Activated B cell treated with CpG ODN at 0.5 μM for 24 hours (primary cell): ENCODE measurements around the gene TCF12. TPM values are rescaled to one million over a fixed set of nuclear protein-coding genes. Genes with fewer than 3 reads are reported as not detected.

Source experiments
- ATAC-seq: fragments of 200-7000 bp; cut with Tn5 transposase; one replicate; pipeline ENCODE4 v1.10.0; 2021; ENCODE audit warnings: low read depth, mild to moderate bottlenecking, moderate library complexity
- CTCF ChIA-PET: fragments of 350-600 bp; sonication (Branson Sonifier 250); formaldehyde crosslinking; loops from one replicate; lab custom pipeline; 2021; ENCODE audit warnings: antibody characterized with exemption; lab: Charles Lee
- POLR2A ChIA-PET: fragments of 350-600 bp; sonication (Branson Sonifier 250); formaldehyde crosslinking; loops from one replicate; lab custom pipeline; 2021; ENCODE audit warnings: antibody characterized with exemption; lab: Charles Lee
- DNase-seq: peaks from one replicate; pipeline ENCODE4 v3.0.0; 2022
- H3K27ac Mint-ChIP-seq: one replicate; pipeline ENCODE4 v1.8.0; 2020; ENCODE audit warnings: mixed read lengths
- H3K27me3 Mint-ChIP-seq: one replicate; pipeline ENCODE4 v1.8.0; 2021; ENCODE audit warnings: mixed read lengths
- H3K36me3 Mint-ChIP-seq: one replicate; pipeline ENCODE4 v1.8.0; 2021; ENCODE audit warnings: low read depth, mixed read lengths
- H3K4me1 Mint-ChIP-seq: one replicate; pipeline ENCODE4 v1.8.0; 2021; ENCODE audit warnings: mixed read lengths
- H3K4me3 Mint-ChIP-seq: one replicate; pipeline ENCODE4 v1.8.0; 2020; ENCODE audit warnings: mild to moderate bottlenecking, mixed read lengths
- H3K9me3 Mint-ChIP-seq: one replicate; pipeline ENCODE4 v1.8.0; 2020; ENCODE audit warnings: mixed read lengths
- intact Hi-C: fragments of 100-400 bp; cut with micrococcal nuclease; formaldehyde crosslinking; loops from one replicate; pipeline ENCODE4 v1.15.1; 2024
- total RNA-seq: library from RNA; stranded (reverse); gene quantifications from 2 replicates; pipeline ENCODE4 v1.2.3, GENCODE V29; 2022
- TF ChIP-seq, protein P1 (sequence below): fragments of 200-600 bp; IDR thresholded peaks from one replicate; pipeline ENCODE4 v1.8.0; 2022; ENCODE audit warnings: antibody characterized with exemption, mild to moderate bottlenecking

Gene TCF12
- total RNA-seq, 1 donor from 2014 or later: 119 TPM

- ATAC-seq (no peak), DNase-seq (no peak)
- ChIA-PET POLR2A (no interaction called here), CTCF (no interaction called here)
- TF ChIP-seq, protein P1, sequence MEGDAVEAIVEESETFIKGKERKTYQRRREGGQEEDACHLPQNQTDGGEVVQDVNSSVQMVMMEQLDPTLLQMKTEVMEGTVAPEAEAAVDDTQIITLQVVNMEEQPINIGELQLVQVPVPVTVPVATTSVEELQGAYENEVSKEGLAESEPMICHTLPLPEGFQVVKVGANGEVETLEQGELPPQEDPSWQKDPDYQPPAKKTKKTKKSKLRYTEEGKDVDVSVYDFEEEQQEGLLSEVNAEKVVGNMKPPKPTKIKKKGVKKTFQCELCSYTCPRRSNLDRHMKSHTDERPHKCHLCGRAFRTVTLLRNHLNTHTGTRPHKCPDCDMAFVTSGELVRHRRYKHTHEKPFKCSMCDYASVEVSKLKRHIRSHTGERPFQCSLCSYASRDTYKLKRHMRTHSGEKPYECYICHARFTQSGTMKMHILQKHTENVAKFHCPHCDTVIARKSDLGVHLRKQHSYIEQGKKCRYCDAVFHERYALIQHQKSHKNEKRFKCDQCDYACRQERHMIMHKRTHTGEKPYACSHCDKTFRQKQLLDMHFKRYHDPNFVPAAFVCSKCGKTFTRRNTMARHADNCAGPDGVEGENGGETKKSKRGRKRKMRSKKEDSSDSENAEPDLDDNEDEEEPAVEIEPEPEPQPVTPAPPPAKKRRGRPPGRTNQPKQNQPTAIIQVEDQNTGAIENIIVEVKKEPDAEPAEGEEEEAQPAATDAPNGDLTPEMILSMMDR: no peak
- Mint-ChIP-seq H3K36me3 (no peaks in the 10 kb centered on the region), H3K9me3 (no peaks in the 10 kb centered on the region), H3K4me3 (no peak overlapping the region), H3K27me3 (no peaks in the 10 kb centered on the region), H3K4me1 (peaks cover 53% of the 10 kb centered on the region), H3K27ac (no peak overlapping the region)
- intact Hi-C loops: no loop called here
Observed at GRCh38 chr15:56968256-56968655, 49.8 kb downstream of the TCF12 start.

- CTCF ChIA-PET: no interaction called here
- H3K9me3 Mint-ChIP-seq: no peaks in the 10 kb centered on the region
- DNase-seq (no peak), ATAC-seq (no peak)
- intact Hi-C loops: no loop called here
- H3K27me3 Mint-ChIP-seq: no peaks in the 10 kb centered on the region
- H3K36me3 Mint-ChIP-seq: no peaks in the 10 kb centered on the region
- POLR2A ChIA-PET: no interaction called here
- peaks cover 51% of the 10 kb centered on the region for H3K4me1 Mint-ChIP-seq
- no peak overlapping the region for H3K4me3 Mint-ChIP-seq
- H3K27ac Mint-ChIP-seq: no peak overlapping the region
- TF ChIP-seq, protein P1: no peak
Observed at GRCh38 chr15:56968821-56969220, 50.4 kb downstream of the TCF12 start.

DNA sequence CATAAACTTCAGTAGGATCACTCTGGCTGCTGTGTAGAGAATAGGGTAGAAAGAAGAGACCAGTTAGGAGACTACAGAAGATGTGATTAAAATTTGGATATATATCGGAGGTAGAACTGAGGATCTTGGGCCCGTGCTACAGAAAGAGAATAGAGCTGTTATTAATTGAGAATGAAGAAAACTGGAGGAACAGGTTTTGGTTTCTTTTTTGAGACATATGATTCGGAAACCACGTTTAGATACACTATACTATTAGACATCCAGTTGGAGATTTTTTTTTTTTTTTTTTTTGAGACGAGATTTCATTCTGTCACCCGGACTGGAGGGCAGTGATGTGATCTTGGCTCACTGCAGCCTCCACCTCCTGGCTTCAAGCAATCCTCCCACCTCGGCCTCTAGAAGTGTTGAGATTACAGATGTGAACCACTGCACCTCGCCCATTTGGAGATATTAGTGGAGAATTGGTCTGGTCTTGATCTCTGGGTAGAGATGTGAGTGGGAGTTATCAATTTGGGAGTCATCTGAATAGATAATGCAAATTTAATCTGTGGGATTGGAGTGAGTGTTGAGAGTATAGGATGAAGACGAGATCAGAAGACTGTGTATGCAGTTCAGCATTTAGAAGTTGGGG is 50.9 kb downstream of the TCF12 start:
- H3K27me3 Mint-ChIP-seq: no peaks in the 10 kb centered on the region
- TF ChIP-seq, protein P1: no peak
- ATAC-seq (no peak), DNase-seq (no peak)
- POLR2A ChIA-PET: no interaction called here
- H3K9me3 Mint-ChIP-seq: no peaks in the 10 kb centered on the region
- intact Hi-C loops: no loop called here
- H3K4me1 Mint-ChIP-seq: peaks cover 46% of the 10 kb centered on the region
- CTCF ChIA-PET: no interaction called here
- H3K4me3 Mint-ChIP-seq: no peak overlapping the region
- H3K27ac Mint-ChIP-seq: no peak overlapping the region
- H3K36me3 Mint-ChIP-seq: no peaks in the 10 kb centered on the region

DNA sequence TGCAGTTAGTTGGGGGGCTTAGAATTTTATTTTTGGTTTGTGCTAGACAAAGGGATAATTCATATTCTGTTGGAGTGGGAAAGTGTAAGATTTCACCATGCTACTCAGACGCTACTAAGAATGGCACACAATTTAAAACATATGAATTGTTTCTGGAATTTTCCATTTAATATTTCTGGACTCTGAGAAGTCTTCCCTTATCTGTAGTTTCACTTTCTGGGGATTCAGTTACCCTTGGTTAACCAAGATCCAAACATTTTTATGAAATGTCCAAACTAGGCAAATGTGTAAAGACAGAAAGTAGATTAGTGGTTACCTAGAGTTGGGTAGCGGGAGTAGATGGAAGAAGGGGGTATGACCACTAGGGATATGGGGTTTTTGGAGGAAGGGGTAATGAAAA is 53.1 kb downstream of the TCF12 start:
- ChIA-PET CTCF (no interaction called here), POLR2A (no interaction called here)
- DNase-seq (no peak), ATAC-seq (no peak)
- Mint-ChIP-seq H3K4me1 (peaks cover 41% of the 10 kb centered on the region), H3K4me3 (no peak overlapping the region), H3K36me3 (no peaks in the 10 kb centered on the region), H3K27ac (no peak overlapping the region), H3K9me3 (no peaks in the 10 kb centered on the region), H3K27me3 (no peaks in the 10 kb centered on the region)
- TF ChIP-seq, protein P1: no peak
- intact Hi-C loops: no loop called here

DNA sequence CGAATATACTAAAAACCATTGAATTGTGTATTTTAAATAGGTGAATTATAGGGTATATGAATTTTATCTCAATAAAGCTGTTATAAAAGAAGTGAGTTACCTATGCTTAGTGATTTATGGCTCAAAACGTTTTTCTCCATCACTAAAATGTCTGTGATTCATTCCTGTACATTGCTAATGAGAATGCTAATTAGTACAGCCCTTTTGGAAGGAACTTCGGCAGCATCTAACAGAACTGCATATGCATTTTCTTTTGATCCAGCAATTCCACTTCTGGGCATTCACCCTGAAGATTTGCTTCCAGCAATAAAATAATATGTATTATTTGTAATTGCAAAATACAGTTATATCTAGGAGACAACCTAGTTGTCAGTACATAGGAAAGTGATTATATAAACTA is 53.6 kb downstream of the TCF12 start:
- no peaks in the 10 kb centered on the region for H3K27me3 Mint-ChIP-seq
- H3K27ac Mint-ChIP-seq: no peak overlapping the region
- TF ChIP-seq, protein P1: no peak
- POLR2A ChIA-PET: no interaction called here
- CTCF ChIA-PET: no interaction called here
- DNase-seq (no peak), ATAC-seq (no peak)
- no peaks in the 10 kb centered on the region for H3K36me3 Mint-ChIP-seq
- no peaks in the 10 kb centered on the region for H3K9me3 Mint-ChIP-seq
- intact Hi-C loops: no loop called here
- H3K4me3 Mint-ChIP-seq: no peak overlapping the region
- peaks cover 41% of the 10 kb centered on the region for H3K4me1 Mint-ChIP-seq
